ENCODE measurements around the gene MARCHF10. TPM values are rescaled to one million over a fixed set of nuclear protein-coding genes. Genes with fewer than 3 reads are reported as not detected.

MARCHF10 gene
- total RNA-seq, 4 donors from 2014 or later, result 2.1 TPM; not detected in 3

DNA sequence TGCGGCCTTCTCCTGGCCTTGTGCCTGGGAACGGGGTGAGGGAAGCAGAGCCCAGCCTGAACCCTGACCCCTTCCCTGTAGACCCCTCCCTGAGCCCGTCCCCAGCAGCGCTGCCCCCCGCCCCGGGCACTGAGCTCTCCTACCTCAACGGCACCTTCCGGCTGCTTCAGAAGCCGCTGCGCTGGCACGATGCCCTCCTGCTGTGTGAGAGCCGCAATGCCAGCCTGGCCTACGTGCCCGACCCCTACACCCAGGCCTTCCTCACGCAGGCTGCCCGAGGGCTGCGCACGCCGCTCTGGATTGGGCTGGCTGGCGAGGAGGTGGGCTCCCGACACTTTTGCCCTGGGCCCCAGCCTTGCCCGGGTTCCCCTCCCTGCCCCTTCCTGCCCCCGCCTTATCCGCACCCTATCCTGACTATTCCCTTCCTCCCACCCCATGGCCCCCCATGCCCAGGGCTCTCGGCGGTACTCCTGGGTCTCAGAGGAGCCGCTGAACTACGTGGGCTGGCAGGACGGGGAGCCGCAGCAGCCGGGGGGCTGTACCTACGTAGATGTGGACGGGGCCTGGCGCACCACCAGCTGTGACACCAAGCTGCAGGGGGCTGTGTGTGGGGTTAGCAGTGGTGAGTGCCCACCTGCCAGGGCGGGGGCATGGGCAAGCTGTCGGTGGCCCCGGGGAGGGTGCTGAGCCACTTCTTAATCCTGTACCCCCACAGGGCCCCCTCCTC, 118.5 kb downstream of the MARCHF10 start:
- WGBS, 2 donors (ENCODE audit: low coverage in 1 of 2), result 91% methylated on average over 37 of the region's 37 CpGs; no CpG with 5 or more reads in 1 of the 2 donors
- no peaks in the 10 kb centered on the region for H3K36me3 ChIP-seq

DNA sequence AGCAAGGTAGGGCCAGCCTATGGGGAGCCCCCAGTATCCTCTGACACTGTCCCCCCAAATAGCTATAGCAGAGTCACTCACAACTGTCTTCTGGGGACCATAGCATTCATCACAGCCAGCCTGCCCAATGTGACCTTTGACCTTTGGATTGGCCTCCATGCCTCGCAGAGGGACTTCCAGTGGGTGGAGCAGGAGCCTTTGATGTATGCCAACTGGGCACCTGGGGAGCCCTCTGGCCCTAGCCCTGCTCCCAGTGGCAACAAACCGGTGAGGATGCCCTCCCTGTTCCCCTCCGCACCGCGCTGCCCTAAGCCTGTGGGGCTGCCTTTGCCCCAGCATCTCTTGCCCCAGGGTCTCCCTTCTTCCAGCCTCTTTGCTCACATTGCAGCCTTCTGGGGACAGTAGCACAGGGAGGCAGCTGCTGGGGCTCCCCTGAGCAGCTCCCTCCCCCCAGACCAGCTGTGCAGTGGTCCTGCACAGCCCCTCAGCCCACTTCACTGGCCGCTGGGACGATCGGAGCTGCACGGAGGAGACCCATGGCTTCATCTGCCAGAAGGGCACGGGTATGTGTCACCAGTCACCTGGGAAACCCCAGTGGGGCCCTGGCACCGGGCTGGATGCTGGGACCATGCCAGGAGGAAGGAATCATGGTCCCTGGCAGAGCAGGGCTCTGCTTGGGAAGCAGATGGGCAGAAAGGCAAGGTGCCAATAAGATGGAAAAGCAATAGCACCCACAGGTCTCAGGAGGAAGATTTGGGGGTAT, 119.5 kb downstream of the MARCHF10 start:
- H3K4me3 ChIP-seq, result no peak overlapping the region
- no peaks in the 10 kb centered on the region for H3K9me3 ChIP-seq
- no peaks in the 10 kb centered on the region for H3K27me3 ChIP-seq
- WGBS, 2 donors (ENCODE audit: low coverage in 1 of 2), result 74% methylated on average over 11 of the region's 11 CpGs; no CpG with 5 or more reads in 1 of the 2 donors
- no peaks in the 10 kb centered on the region for H3K36me3 ChIP-seq
- intact Hi-C loops (cut with DNase I; ENCODE audit: low total_unique reads) (no loop called here), in situ Hi-C loops (cut with MboI; ENCODE audit: low pct_ligation_motif_present in 1 of 4, low pct_unique_long_range_greater_than_20kb in 1 of 4, low sequenced_read_pairs in 3 of 4) (loop anchor here in 1 of 4 donors (25.0 kb wide), 1 partner anchor 724 kb away; no protein-coding TSS in a partner anchor)
- H3K27ac ChIP-seq, result no peak overlapping the region
- DNase-seq, result no peak
- no peak for TF ChIP-seq POLR2A (IDR thresholded peaks at IDR 0.05)
- no peak for TF ChIP-seq POLR2AphosphoS5 (IDR thresholded peaks at IDR 0.05)
- TF ChIP-seq, protein P1, sequence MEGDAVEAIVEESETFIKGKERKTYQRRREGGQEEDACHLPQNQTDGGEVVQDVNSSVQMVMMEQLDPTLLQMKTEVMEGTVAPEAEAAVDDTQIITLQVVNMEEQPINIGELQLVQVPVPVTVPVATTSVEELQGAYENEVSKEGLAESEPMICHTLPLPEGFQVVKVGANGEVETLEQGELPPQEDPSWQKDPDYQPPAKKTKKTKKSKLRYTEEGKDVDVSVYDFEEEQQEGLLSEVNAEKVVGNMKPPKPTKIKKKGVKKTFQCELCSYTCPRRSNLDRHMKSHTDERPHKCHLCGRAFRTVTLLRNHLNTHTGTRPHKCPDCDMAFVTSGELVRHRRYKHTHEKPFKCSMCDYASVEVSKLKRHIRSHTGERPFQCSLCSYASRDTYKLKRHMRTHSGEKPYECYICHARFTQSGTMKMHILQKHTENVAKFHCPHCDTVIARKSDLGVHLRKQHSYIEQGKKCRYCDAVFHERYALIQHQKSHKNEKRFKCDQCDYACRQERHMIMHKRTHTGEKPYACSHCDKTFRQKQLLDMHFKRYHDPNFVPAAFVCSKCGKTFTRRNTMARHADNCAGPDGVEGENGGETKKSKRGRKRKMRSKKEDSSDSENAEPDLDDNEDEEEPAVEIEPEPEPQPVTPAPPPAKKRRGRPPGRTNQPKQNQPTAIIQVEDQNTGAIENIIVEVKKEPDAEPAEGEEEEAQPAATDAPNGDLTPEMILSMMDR (IDR thresholded peaks at IDR 0.05), result no peak
- H3K4me1 ChIP-seq, result no peaks in the 10 kb centered on the region

More for the DNA sequence above, 118.5 kb downstream of the MARCHF10 start:
- no peaks in the 10 kb centered on the region for H3K4me1 ChIP-seq
- in situ Hi-C loops (cut with MboI; ENCODE audit: low pct_ligation_motif_present in 1 of 4, low pct_unique_long_range_greater_than_20kb in 1 of 4, low sequenced_read_pairs in 3 of 4), result loop anchor here in 2 of 4 donors (10.0 to 25.0 kb wide), 2 partner anchors 715 to 723 kb away; no protein-coding TSS in a partner anchor
- no peak for TF ChIP-seq POLR2AphosphoS5 (IDR thresholded peaks at IDR 0.05)
- TF ChIP-seq, protein P1 (IDR thresholded peaks at IDR 0.05), result no peak
- no peak for TF ChIP-seq POLR2A (IDR thresholded peaks at IDR 0.05)
- TF ChIP-seq EP300 (IDR thresholded peaks at IDR 0.05; ENCODE audit: low read depth), result no peak
- no peaks in the 10 kb centered on the region for H3K9me3 ChIP-seq
- no peak overlapping the region for H3K4me3 ChIP-seq
- no peaks in the 10 kb centered on the region for H3K27me3 ChIP-seq
- no peak for DNase-seq
- H3K27ac ChIP-seq, result no peak overlapping the region
- intact Hi-C loops (cut with DNase I; ENCODE audit: low total_unique reads), result no loop called here

DNA sequence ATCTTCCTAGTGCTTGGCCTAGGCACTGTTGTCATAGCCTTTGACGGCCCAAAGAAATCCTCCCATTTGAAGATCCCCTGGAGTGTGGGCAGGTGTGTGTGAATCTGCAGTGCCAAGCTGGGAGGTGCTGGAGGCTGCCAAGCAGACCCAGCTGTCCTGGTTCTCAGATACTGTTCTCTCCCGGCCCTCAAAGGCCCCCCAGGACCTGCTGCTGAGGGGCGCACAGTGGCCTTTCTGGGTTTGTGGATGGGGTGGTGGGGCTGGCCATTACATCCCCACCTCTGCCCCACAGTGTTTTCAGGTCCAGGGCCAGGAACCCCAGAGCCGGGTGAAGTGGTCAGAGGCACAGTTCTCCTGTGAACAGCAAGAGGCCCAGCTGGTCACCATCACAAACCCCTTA, 120.1 kb downstream of the MARCHF10 start:
- no peak overlapping the region for H3K4me3 ChIP-seq
- in situ Hi-C loops (cut with MboI; ENCODE audit: low pct_ligation_motif_present in 1 of 4, low pct_unique_long_range_greater_than_20kb in 1 of 4, low sequenced_read_pairs in 3 of 4), result loop anchor here in 1 of 4 donors (25.0 kb wide), 1 partner anchor 724 kb away; no protein-coding TSS in a partner anchor

More for the DNA sequence above, 120.1 kb downstream of the MARCHF10 start:
- H3K9me3 ChIP-seq, result no peaks in the 10 kb centered on the region
- TF ChIP-seq POLR2A (IDR thresholded peaks at IDR 0.05), result no peak
- TF ChIP-seq EP300 (IDR thresholded peaks at IDR 0.05; ENCODE audit: low read depth), result no peak
- TF ChIP-seq, protein P1 (IDR thresholded peaks at IDR 0.05), result no peak
- no peak for TF ChIP-seq POLR2AphosphoS5 (IDR thresholded peaks at IDR 0.05)
- H3K27ac ChIP-seq, result no peak overlapping the region
- intact Hi-C loops (cut with DNase I; ENCODE audit: low total_unique reads), result no loop called here
- 100% methylated on average over 1 to 4 of the region's 4 CpGs for WGBS, 2 donors (ENCODE audit: low coverage in 1 of 2)
- no peak for DNase-seq
- H3K4me1 ChIP-seq, result no peaks in the 10 kb centered on the region
- H3K27me3 ChIP-seq, result no peaks in the 10 kb centered on the region
- H3K36me3 ChIP-seq, result no peaks in the 10 kb centered on the region

All from transverse colon (tissue), 4 donors.